Adrenal gland (tissue), 5 donors: ENCODE data around the gene ATP1A1.

Experiments
- POLR2A ChIP-seq, 2 donors: fragments of 450-650 bp; IDR thresholded peaks; one replicate each; pipeline ENCODE4 v1.6.1; 2017; ENCODE audit warnings: antibody characterized with exemption in 2 of 2, mild to moderate bottlenecking in 2 of 2, moderate library complexity in 1 of 2
- TF ChIP-seq, protein P1 (sequence below), 6 experiments: fragments of 450-650 bp in 4 of 6; fragments of 200-600 bp in 2 of 6; sonication (generic) in 1 of 6; IDR thresholded peaks; 1 replicate in 5 of 6; 2 replicates in 1 of 6; pipeline versions ENCODE4 v1.5.1 to v1.8.0; 2016 to 2021; ENCODE audit warnings: antibody characterized with exemption in 6 of 6, mild to moderate bottlenecking in 2 of 6, moderate library complexity in 1 of 6
- donor health status: DM: no; HTN: no; CAD: no.

DNA sequence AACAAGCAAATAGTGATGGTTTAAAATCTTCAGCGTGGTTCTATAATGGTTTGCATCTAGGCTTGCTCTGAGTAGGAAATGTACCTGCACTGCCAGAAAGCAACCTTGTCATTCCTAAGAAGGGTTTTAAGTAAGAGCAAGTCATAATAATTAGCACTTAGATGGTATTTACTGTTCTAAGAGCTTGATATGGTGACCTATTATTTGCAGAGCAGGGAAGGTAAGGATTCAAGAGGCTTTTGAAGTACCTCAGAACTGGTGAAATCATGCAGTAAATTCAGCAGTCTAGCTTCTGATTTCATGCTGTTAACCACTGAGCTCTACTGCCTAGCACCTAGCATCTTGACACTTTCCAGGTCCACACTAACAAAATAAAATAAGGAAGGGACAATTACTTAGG lies 23.7 kb downstream of the ATP1A1 start:
- TF ChIP-seq, protein P1, sequence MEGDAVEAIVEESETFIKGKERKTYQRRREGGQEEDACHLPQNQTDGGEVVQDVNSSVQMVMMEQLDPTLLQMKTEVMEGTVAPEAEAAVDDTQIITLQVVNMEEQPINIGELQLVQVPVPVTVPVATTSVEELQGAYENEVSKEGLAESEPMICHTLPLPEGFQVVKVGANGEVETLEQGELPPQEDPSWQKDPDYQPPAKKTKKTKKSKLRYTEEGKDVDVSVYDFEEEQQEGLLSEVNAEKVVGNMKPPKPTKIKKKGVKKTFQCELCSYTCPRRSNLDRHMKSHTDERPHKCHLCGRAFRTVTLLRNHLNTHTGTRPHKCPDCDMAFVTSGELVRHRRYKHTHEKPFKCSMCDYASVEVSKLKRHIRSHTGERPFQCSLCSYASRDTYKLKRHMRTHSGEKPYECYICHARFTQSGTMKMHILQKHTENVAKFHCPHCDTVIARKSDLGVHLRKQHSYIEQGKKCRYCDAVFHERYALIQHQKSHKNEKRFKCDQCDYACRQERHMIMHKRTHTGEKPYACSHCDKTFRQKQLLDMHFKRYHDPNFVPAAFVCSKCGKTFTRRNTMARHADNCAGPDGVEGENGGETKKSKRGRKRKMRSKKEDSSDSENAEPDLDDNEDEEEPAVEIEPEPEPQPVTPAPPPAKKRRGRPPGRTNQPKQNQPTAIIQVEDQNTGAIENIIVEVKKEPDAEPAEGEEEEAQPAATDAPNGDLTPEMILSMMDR (IDR thresholded peaks at IDR 0.05) = no peak
- TF ChIP-seq POLR2A (IDR thresholded peaks at IDR 0.05) = no peak
